IMR-90 (cell line): ENCODE data around the gene ELOA. TPM values are rescaled to one million over a fixed set of nuclear protein-coding genes. Genes with fewer than 3 reads are reported as not detected.

Source experiments
- ATAC-seq: fragments of 200-7000 bp; cut with Tn5 transposase; 2 replicates; pipeline ENCODE4 v1.9.1; 2020; ENCODE audit warnings: low read depth, mild to moderate bottlenecking, moderate library complexity
- BruUV-seq: library from RNA; stranded (reverse); fragments of 400-500 nt; replicated peaks from 2 replicates; lab custom pipeline; 2021; lab: Mats Ljungman, UMichigan
- CTCF ChIA-PET: fragments of 300-600 bp; formaldehyde crosslinking; extraction: SDS; loops from one replicate; lab custom pipeline; 2021; ENCODE audit warnings: antibody characterized with exemption; lab: Yijun Ruan, JAX
- POLR2A ChIA-PET: fragments of 300-600 bp; sonication (Branson Sonifier 250); formaldehyde crosslinking; loops from one replicate; lab custom pipeline; 2022; ENCODE audit warnings: antibody characterized with exemption; ENCODE audit not compliant: unreplicated experiment; lab: Charles Lee
- DNase-seq: peaks from one replicate; pipeline ENCODE4 v3.0.0; 2013
- H2AFZ ChIP-seq: replicated peaks from 2 replicates; pipeline ENCODE3; 2013; ENCODE audit warnings: low read length, mild to moderate bottlenecking; ENCODE audit not compliant: poor library complexity
- H2AK5ac ChIP-seq: 2 replicates; pipeline ENCODE4 v1.6.1; 2013; ENCODE audit warnings: low read depth, low read length, inconsistent platforms
- H2AK9ac ChIP-seq: replicated peaks from 2 replicates; pipeline ENCODE3; 2013; ENCODE audit warnings: mild to moderate bottlenecking, low read depth, low read length, moderate library complexity; ENCODE audit not compliant: poor library complexity
- H2BK120ac ChIP-seq: 2 replicates; pipeline ENCODE4 v1.6.1; 2013; ENCODE audit warnings: low read depth, low read length, inconsistent platforms
- H2BK15ac ChIP-seq: 3 replicates; pipeline ENCODE4 v1.6.1; 2013; ENCODE audit warnings: low read depth, low read length, inconsistent platforms
- H2BK20ac ChIP-seq: 2 replicates; pipeline ENCODE4 v1.6.1; 2013; ENCODE audit warnings: low read depth, mild to moderate bottlenecking, inconsistent platforms, low read length, moderate library complexity
- H2BK5ac ChIP-seq: 2 replicates; pipeline ENCODE4 v1.6.1; 2013; ENCODE audit warnings: mild to moderate bottlenecking, low read depth, low read length, inconsistent platforms; ENCODE audit not compliant: poor library complexity, severe bottlenecking
- H3K14ac ChIP-seq: replicated peaks from 2 replicates; pipeline ENCODE4 v1.6.1; 2013; ENCODE audit warnings: low read depth, low read length, inconsistent platforms
- H3K18ac ChIP-seq: 2 replicates; pipeline ENCODE4 v1.6.1; 2013; ENCODE audit warnings: low read depth, low read length, control low read depth
- H3K23ac ChIP-seq: 2 replicates; pipeline ENCODE4 v1.6.1; 2013; ENCODE audit warnings: low read depth, low read length, inconsistent platforms
- H3K27ac ChIP-seq: 2 replicates; pipeline ENCODE4 v1.5.1; 2013; ENCODE audit warnings: mild to moderate bottlenecking, control low read depth, low read length; ENCODE audit not compliant: insufficient read depth
- H3K27me3 ChIP-seq: 2 replicates; pipeline ENCODE4 v1.6.1; 2013; ENCODE audit warnings: low read length; ENCODE audit not compliant: control insufficient read depth, insufficient read depth
- H3K36me3 ChIP-seq: 2 replicates; pipeline ENCODE4 v1.6.1; 2013; ENCODE audit warnings: low read length, mixed read lengths; ENCODE audit not compliant: control insufficient read depth, insufficient read depth
- H3K4ac ChIP-seq: 2 replicates; pipeline ENCODE4 v1.6.1; 2013; ENCODE audit warnings: low read depth, low read length, inconsistent platforms
- H3K4me1 ChIP-seq: 2 replicates; pipeline ENCODE4 v1.6.1; 2013; ENCODE audit warnings: low read length, mixed read lengths; ENCODE audit not compliant: control insufficient read depth, insufficient read depth
- H3K4me2 ChIP-seq: 2 replicates; pipeline ENCODE4 v1.6.1; 2013; ENCODE audit warnings: low read depth, mild to moderate bottlenecking, control low read depth, low read length, moderate library complexity
- H3K4me3 ChIP-seq: 2 replicates; pipeline ENCODE4 v1.5.1; 2013; ENCODE audit warnings: low read depth, mild to moderate bottlenecking, control low read depth, low read length, moderate library complexity; ENCODE audit not compliant: insufficient read depth
- H3K56ac ChIP-seq: 2 replicates; pipeline ENCODE4 v1.6.1; 2013; ENCODE audit warnings: low read length, inconsistent platforms; ENCODE audit not compliant: insufficient read depth; ENCODE audit errors: extremely low read depth
- H3K79me1 ChIP-seq, 2 experiments: 2 replicates each; pipeline ENCODE4 v1.6.1; 2013; ENCODE audit warnings: low read length in 2 of 2, inconsistent platforms in 1 of 2, low read depth in 1 of 2
- H3K9ac ChIP-seq: 2 replicates; pipeline ENCODE4 v1.6.1; 2013; ENCODE audit warnings: low read depth, low read length, control low read depth
- H3K9me1 ChIP-seq: 2 replicates; pipeline ENCODE4 v1.6.1; 2013; ENCODE audit warnings: low read length, inconsistent platforms; ENCODE audit not compliant: insufficient read depth
- H3K9me3 ChIP-seq: 2 replicates; pipeline ENCODE4 v1.6.1; 2013; ENCODE audit warnings: low read length; ENCODE audit not compliant: control insufficient read depth, insufficient read depth
- H4K20me1 ChIP-seq: 2 replicates; pipeline ENCODE4 v1.6.1; 2013; ENCODE audit warnings: low read length, inconsistent platforms; ENCODE audit not compliant: insufficient read depth
- H4K5ac ChIP-seq: 2 replicates; pipeline ENCODE4 v1.6.1; 2013; ENCODE audit warnings: mild to moderate bottlenecking, low read depth, low read length, control low read depth
- H4K8ac ChIP-seq, 2 experiments: 2 replicates each; pipeline ENCODE4 v1.6.1; 2013; ENCODE audit warnings: low read depth in 2 of 2, low read length in 2 of 2, control low read depth in 1 of 2, inconsistent platforms in 1 of 2
- H4K91ac ChIP-seq: 2 replicates; pipeline ENCODE4 v1.6.1; 2013; ENCODE audit warnings: low read depth, low read length, inconsistent platforms; ENCODE audit not compliant: insufficient read depth
- BHLHE40 ChIP-seq: fragments of 150-350 bp; IDR thresholded peaks from 2 replicates; pipeline ENCODE4 v1.6.1; 2016; ENCODE audit warnings: mild to moderate bottlenecking, low read depth, low read length
- CEBPB ChIP-seq: IDR thresholded peaks from 2 replicates; pipeline ENCODE4 v1.6.1; 2012; ENCODE audit warnings: low read depth, low read length, improper control_type of control experiment
- CHD1 ChIP-seq: IDR thresholded peaks from 2 replicates; pipeline ENCODE4 v1.6.1; 2012; ENCODE audit warnings: low read depth, low read length, improper control_type of control experiment
- NFE2L2 ChIP-seq: fragments of 150-350 bp; IDR thresholded peaks from 2 replicates; pipeline ENCODE4 v1.6.1; 2016; ENCODE audit warnings: low read depth, mild to moderate bottlenecking, low read length
- POLR2A ChIP-seq: IDR thresholded peaks from 2 replicates; pipeline ENCODE4 v1.6.1; 2012; ENCODE audit warnings: mild to moderate bottlenecking, low read depth, low read length
- WGBS, 2 experiments: methylation state at CpG; one replicate each; pipeline versions ENCODE4 v1.1.5 to v1.1.7; 2013; ENCODE audit warnings: missing lambda C conversion rate in 2 of 2; ENCODE audit not compliant: insufficient read length in 1 of 2; ENCODE audit errors: extremely low coverage in 2 of 2; 5-methylcytosine and 5-hydroxymethylcytosine counted together
- dilution Hi-C: fragments of 300-500 bp; cut with HindIII; formaldehyde crosslinking; loops from one replicate; pipeline ENCODE4 v1.14.3; 2018; ENCODE audit warnings: low sequenced_read_pairs; ENCODE audit not compliant: unreplicated experiment
- in situ Hi-C: fragments of 300-500 bp; cut with MboI; formaldehyde crosslinking; loops from 3 replicates; pipeline ENCODE4 v1.14.3; 2019; ENCODE audit warnings: low sequenced_read_pairs, inconsistent platforms, mixed read lengths
- intact Hi-C: fragments of 100-400 bp; cut with micrococcal nuclease; formaldehyde crosslinking; loops from 2 replicates; pipeline ENCODE4 v1.10.0; 2022
- polyA plus RNA-seq, 3 experiments: library from polyadenylated mRNA; depleted of rRNA; stranded (reverse); fragments of >200 nt; gene quantifications; 2 replicates each; pipeline ENCODE4 v1.2.3, GENCODE V29; 2012; ENCODE audit warnings: low replicate concordance in 1 of 3
- total RNA-seq: library from RNA; depleted of rRNA; stranded (reverse); fragments of >200 nt; gene quantifications from 2 replicates; pipeline ENCODE4 v1.2.3, GENCODE V29; 2012

ELOA gene
- total and polyA plus RNA-seq, 2 of the 4 experiments (the other 2 are of a cell fraction) = 22.9 to 40.7 TPM

DNA sequence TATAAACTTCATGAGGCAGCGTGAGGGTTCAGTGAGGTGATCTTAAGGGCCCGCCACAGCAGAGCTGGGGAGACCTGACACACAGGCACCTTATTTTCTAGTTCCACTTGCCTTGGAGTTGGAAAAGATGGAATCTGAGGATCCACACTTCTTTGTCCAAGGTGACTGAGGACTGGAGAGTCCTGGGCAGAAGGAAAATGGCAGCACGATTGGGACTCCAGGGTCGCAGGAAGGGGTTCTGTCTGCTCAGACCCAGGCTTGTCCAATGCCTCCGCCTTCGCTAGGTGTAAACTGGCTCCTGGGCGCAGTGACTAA lies 55.9 kb downstream of the ELOA start:
- Histone ChIP-seq H3K4me2 (peak overlapping the region; percentile 98), H3K14ac (no peak overlapping the region; the same call in 1 of the 2 replicates), H3K56ac (no peak overlapping the region), H4K91ac (peak overlapping the region; percentile 87; the same call in 1 of the 2 replicates), H3K9me3 (no peaks in the 10 kb centered on the region), H3K9ac (no peak overlapping the region), H2BK20ac (no peak overlapping the region), H4K8ac (peak overlapping the region; percentile 52 to 96; a peak in 2 of 4 replicates), H4K5ac (no peak overlapping the region), H2AK5ac (peak overlapping the region; percentile 91), H2BK5ac (peak overlapping the region; percentile 82), H2BK120ac (peak overlapping the region; percentile 39), H3K27ac (peak overlapping the region; percentile 71), H2AFZ (peak overlapping the region; percentile 87), H3K27me3 (no peaks in the 10 kb centered on the region), H3K4ac (peak overlapping the region; percentile 96), H3K23ac (peak overlapping the region; percentile 97; the same call in 1 of the 2 replicates), H3K4me1 (peaks cover 7% of the 10 kb centered on the region; the same call in 1 of the 2 replicates), H3K18ac (no peak overlapping the region), H2BK15ac (peak overlapping the region; percentile 32; the same call in 1 of the 3 replicates), H3K79me1 (peaks cover 17 to 39% of the 10 kb centered on the region in 2 experiments), H3K36me3 (peaks cover 24% of the 10 kb centered on the region), H3K9me1 (peaks cover 6% of the 10 kb centered on the region; the same call in 1 of the 2 replicates), H2AK9ac (peak overlapping the region; percentile 95), H4K20me1 (no peaks in the 10 kb centered on the region), H3K4me3 (no peak overlapping the region)
- no peak for DNase-seq
- TF ChIP-seq POLR2A (no peak), CHD1 (no peak), CEBPB (no peak), BHLHE40 (no peak), NFE2L2 (no peak)
- ChIA-PET POLR2A (interaction anchor here (0.5 kb wide), 1 partner anchor 20 kb away, joined by 3 read pairs; no protein-coding TSS in a partner anchor), CTCF (interaction anchor here (0.6 kb wide), 2 partner anchors 11 to 118 kb away, joined by 3 to 4 read pairs; no protein-coding TSS in a partner anchor)
- dilution Hi-C loops (no loop called here), in situ Hi-C loops (no loop called here), intact Hi-C loops (no loop called here)
- no CpG with 5 or more reads among the region's 7 CpGs for WGBS, 2 experiments
- no peak for ATAC-seq
- BruUV-seq = no TSS peak
